H1 (cell line): Measurements from ENCODE around the gene ARHGEF2. TPM values are rescaled to one million over a fixed set of nuclear protein-coding genes. Genes with fewer than 3 reads are reported as not detected.

Experiments
- CTCF ChIA-PET: fragments of 300-600 bp; sonication (Branson Sonifier 250); formaldehyde crosslinking; loops from one replicate; lab custom pipeline; 2021; ENCODE audit not compliant: partially characterized antibody; lab: Charles Lee
- POLR2A ChIA-PET: fragments of 300-600 bp; sonication (Branson Sonifier 250); formaldehyde crosslinking; loops from one replicate; lab custom pipeline; 2021; ENCODE audit warnings: inconsistent platforms; ENCODE audit not compliant: partially characterized antibody; lab: Charles Lee
- DNase-seq, 2 experiments: peaks; one replicate each; pipeline versions ENCODE4 v3.0.0 to v3.0.0-alpha.2; 2010 to 2022; ENCODE audit warnings: low spot score in 2 of 2, low read depth in 1 of 2, mixed read lengths in 1 of 2
- FAIRE-seq: peaks from 2 replicates; lab custom pipeline; 2011; peaks lifted over from hg19 to GRCh38; lab: Jason Lieb, UNC
- H2AFZ ChIP-seq: 2 replicates; pipeline ENCODE4 v1.8.1; 2012; ENCODE audit warnings: low read length, inconsistent platforms
- H2AK5ac ChIP-seq: 2 replicates; pipeline ENCODE4 v1.6.1; 2013; ENCODE audit warnings: low read depth, low read length
- H2BK120ac ChIP-seq: replicated peaks from 2 replicates; pipeline ENCODE3; 2013; ENCODE audit warnings: low read depth, low read length, inconsistent platforms
- H2BK12ac ChIP-seq: 2 replicates; pipeline ENCODE4 v1.6.1; 2013; ENCODE audit warnings: low read depth, low read length
- H2BK15ac ChIP-seq: 2 replicates; pipeline ENCODE4 v1.6.1; 2013; ENCODE audit warnings: low read length
- H2BK20ac ChIP-seq: 2 replicates; pipeline ENCODE4 v1.6.1; 2013; ENCODE audit warnings: low read length
- H2BK5ac ChIP-seq: 2 replicates; pipeline ENCODE4 v1.6.1; 2013; ENCODE audit warnings: low read depth, low read length
- H3K14ac ChIP-seq: 2 replicates; pipeline ENCODE4 v1.6.1; 2013; ENCODE audit warnings: inconsistent platforms; ENCODE audit not compliant: insufficient read length
- H3K18ac ChIP-seq: 2 replicates; pipeline ENCODE4 v1.6.1; 2013; ENCODE audit warnings: low read length; ENCODE audit errors: extremely low read depth
- H3K23ac ChIP-seq: 2 replicates; pipeline ENCODE4 v1.6.1; 2013; ENCODE audit warnings: inconsistent platforms; ENCODE audit not compliant: insufficient read length
- H3K23me2 ChIP-seq: 2 replicates; pipeline ENCODE4 v1.6.1; 2013; ENCODE audit warnings: low read depth, low read length
- H3K27ac ChIP-seq: 2 replicates; pipeline ENCODE4 v1.6.1; 2011; ENCODE audit warnings: low read depth, low read length, inconsistent platforms
- H3K27me3 ChIP-seq, 4 experiments: replicated peaks in 1 of 4; 1 replicate in 1 of 4; 2 replicates in 3 of 4; pipeline versions ENCODE4 v1.6.1 to v1.8.1; 2011 to 2013; ENCODE audit warnings: low read length in 3 of 4, mild to moderate bottlenecking in 3 of 4, inconsistent platforms in 2 of 4, mixed read lengths in 2 of 4, moderate library complexity in 1 of 4; ENCODE audit not compliant: control insufficient read depth in 3 of 4, insufficient read depth in 3 of 4; ENCODE audit errors: extremely low read depth in 1 of 4
- H3K36me3 ChIP-seq, 4 experiments: 2 replicates each; pipeline versions ENCODE4 v1.6.1 to v1.8.1; 2011 to 2013; ENCODE audit warnings: mild to moderate bottlenecking in 4 of 4, low read length in 3 of 4, moderate library complexity in 2 of 4, control low read depth in 1 of 4, inconsistent platforms in 1 of 4; ENCODE audit not compliant: insufficient read depth in 4 of 4, control insufficient read depth in 2 of 4
- H3K4ac ChIP-seq: replicated peaks from 2 replicates; pipeline ENCODE3; 2013; ENCODE audit warnings: low read length, low read depth, mixed read lengths, inconsistent platforms; ENCODE audit not compliant: insufficient read length
- H3K4me1 ChIP-seq, 4 experiments: replicated peaks in 1 of 4; 1 replicate in 1 of 4; 2 replicates in 3 of 4; pipeline versions ENCODE4 v1.6.1 to v1.8.1; 2011 to 2013; ENCODE audit warnings: low read length in 3 of 4, inconsistent platforms in 2 of 4, mixed read lengths in 1 of 4; ENCODE audit not compliant: insufficient read depth in 4 of 4, control insufficient read depth in 3 of 4
- H3K4me2 ChIP-seq, 2 experiments: 2 replicates each; pipeline versions ENCODE4 v1.6.1 to v1.8.1; 2011 to 2013; ENCODE audit warnings: low read depth in 2 of 2, low read length in 2 of 2, control low read depth in 1 of 2, inconsistent platforms in 1 of 2, mild to moderate bottlenecking in 1 of 2; ENCODE audit not compliant: insufficient read depth in 1 of 2
- H3K4me3 ChIP-seq, 4 experiments: fragments of 200-600, 300-600 bp in 1 of 4; sonication (generic), shearing (Covaris generic), sonication (Bioruptor Twin) in 1 of 4; 2 replicates each; pipeline versions ENCODE4 v1.5.1 to v1.8.1; 2011 to 2016; ENCODE audit warnings: low read length in 4 of 4, low read depth in 3 of 4, control low read depth in 2 of 4, inconsistent platforms in 2 of 4, mild to moderate bottlenecking in 2 of 4, mixed read lengths in 1 of 4, moderate library complexity in 1 of 4; ENCODE audit not compliant: insufficient read depth in 2 of 4; ENCODE audit errors: extremely low read depth in 1 of 4
- H3K56ac ChIP-seq: replicated peaks from 2 replicates; pipeline ENCODE3; 2013; ENCODE audit warnings: low read depth, mild to moderate bottlenecking, mixed read lengths, low read length, inconsistent platforms; ENCODE audit not compliant: insufficient read length
- H3K79me1 ChIP-seq: 2 replicates; pipeline ENCODE4 v1.6.1; 2013; ENCODE audit warnings: low read depth, low read length, control low read depth
- H3K79me2 ChIP-seq, 2 experiments: 2 replicates each; pipeline versions ENCODE4 v1.6.1 to v1.8.1; 2012 to 2013; ENCODE audit warnings: low read length in 2 of 2, mild to moderate bottlenecking in 2 of 2, inconsistent platforms in 1 of 2; ENCODE audit not compliant: insufficient read depth in 2 of 2, control insufficient read depth in 1 of 2
- H3K9ac ChIP-seq, 4 experiments: replicated peaks in 1 of 4; 1 replicate in 1 of 4; 2 replicates in 3 of 4; pipeline versions ENCODE4 v1.6.1 to v1.8.1; 2011 to 2013; ENCODE audit warnings: low read depth in 3 of 4, low read length in 3 of 4, control low read depth in 2 of 4, mild to moderate bottlenecking in 2 of 4, moderate library complexity in 2 of 4, inconsistent platforms in 1 of 4; ENCODE audit errors: extremely low read depth in 1 of 4
- H3K9me3 ChIP-seq, 2 experiments: 2 replicates each; pipeline versions ENCODE4 v1.6.1 to v1.8.1; 2012 to 2013; ENCODE audit warnings: mild to moderate bottlenecking in 2 of 2, moderate library complexity in 2 of 2, control low read depth in 1 of 2, inconsistent platforms in 1 of 2, low read depth in 1 of 2, low read length in 1 of 2, mixed read lengths in 1 of 2; ENCODE audit not compliant: insufficient read depth in 2 of 2
- H4K20me1 ChIP-seq, 2 experiments: replicated peaks in 1 of 2; 2 replicates each; pipeline versions ENCODE3 to v1.8.1; 2011 to 2013; ENCODE audit warnings: inconsistent platforms in 2 of 2, low read length in 2 of 2, mild to moderate bottlenecking in 1 of 2; ENCODE audit not compliant: insufficient read depth in 2 of 2, control insufficient read depth in 1 of 2
- H4K5ac ChIP-seq: 2 replicates; pipeline ENCODE4 v1.6.1; 2013; ENCODE audit warnings: low read length, low read depth, mixed read lengths, inconsistent platforms; ENCODE audit not compliant: insufficient read length
- H4K8ac ChIP-seq: 2 replicates; pipeline ENCODE4 v1.8.0; 2013; ENCODE audit warnings: mild to moderate bottlenecking, moderate library complexity, low read length, inconsistent platforms; ENCODE audit not compliant: insufficient read depth; ENCODE audit errors: extremely low read depth
- H4K91ac ChIP-seq: replicated peaks from 2 replicates; pipeline ENCODE3; 2013; ENCODE audit warnings: low read length, mixed read lengths, inconsistent platforms; ENCODE audit not compliant: insufficient read length
- ASH2L ChIP-seq: fragments of 200-600, 300-600 bp; sonication (generic); IDR thresholded peaks from one replicate; pipeline ENCODE4 v1.7.1; 2017; ENCODE audit warnings: low read length
- POLR2A ChIP-seq, 2 experiments: IDR thresholded peaks; 1 replicate in 1 of 2; 2 replicates in 1 of 2; pipeline ENCODE4 v1.6.1; 2011; ENCODE audit warnings: low read depth in 2 of 2, low read length in 2 of 2, mild to moderate bottlenecking in 2 of 2; ENCODE audit errors: control extremely low read depth in 1 of 2
- POLR2AphosphoS5 ChIP-seq: IDR thresholded peaks from 2 replicates; pipeline ENCODE4 v1.6.1; 2011; ENCODE audit warnings: low read depth, low read length
- RBBP5 ChIP-seq: IDR thresholded peaks from 2 replicates; pipeline ENCODE4 v1.7.1; 2012; ENCODE audit warnings: low read depth, mild to moderate bottlenecking, inconsistent platforms, low read length, moderate library complexity, borderline replicate concordance
- SIRT6 ChIP-seq: IDR thresholded peaks from one replicate; pipeline ENCODE4 v1.7.1; 2012; ENCODE audit warnings: low read length, inconsistent platforms
- SUZ12 ChIP-seq: fragments of 200-600 bp; sonication (generic); IDR thresholded peaks from 2 replicates; pipeline ENCODE4 v1.6.1; 2012; ENCODE audit warnings: mild to moderate bottlenecking, inconsistent platforms, low read length, moderate library complexity, mixed read lengths
- TAF1 ChIP-seq: IDR thresholded peaks from 2 replicates; pipeline ENCODE4 v1.6.1; 2011; ENCODE audit warnings: mild to moderate bottlenecking, low read depth, low read length
- WGBS, 2 experiments: shearing (Covaris generic) in 1 of 2; methylation state at CpG; one replicate each; pipeline versions ENCODE4 v1.1.6 to v1.1.7; 2013 to 2015; ENCODE audit warnings: low lambda C conversion rate in 2 of 2, mixed read lengths in 2 of 2, inconsistent platforms in 1 of 2, low coverage in 1 of 2, missing lambda C conversion rate in 1 of 2; ENCODE audit not compliant: insufficient replicate concordance in 2 of 2, insufficient coverage in 1 of 2, insufficient read length in 1 of 2; ENCODE audit errors: extremely low coverage in 1 of 2, missing lambda C conversion rate in 1 of 2; 5-methylcytosine and 5-hydroxymethylcytosine counted together
- polyA plus RNA-seq, 7 experiments: library from polyadenylated mRNA; depleted of rRNA in 3 of 7; stranded (reverse) in 5 of 7; unstranded in 2 of 7; fragments of >200 nt in 5 of 7; fragments of 200-250 nt in 2 of 7; gene quantifications; 1 replicate in 5 of 7; 2 replicates in 1 of 7; 4 replicates in 1 of 7; pipeline versions ENCODE4 v1.2.1 to v1.2.3, GENCODE V29; 2011 to 2013; ENCODE audit warnings: missing spikeins in 2 of 7, mixed read lengths in 2 of 7
- total RNA-seq: library from RNA; stranded (reverse); fragmentation: NEBNext Ultra II Directional; extraction: Animal tissue kit (Norgen Biotek cat#: 25700); gene quantifications from 2 replicates; pipeline ENCODE4 v1.2.1, GENCODE V29; 2021

ARHGEF2 gene
- total and polyA plus RNA-seq, 2 of the 8 experiments (the other 6 are each of a cell fraction or from before 2014, with no cell fraction given) = 42.7 to 80.5 TPM

- H3K9ac ChIP-seq = peak overlapping the region; percentile 85 to 92 (median 87)
- peak overlapping the region; percentile 97; the same call in 1 of the 2 replicates for H2BK5ac ChIP-seq
- H3K4ac ChIP-seq = peak overlapping the region; percentile 91
- peak overlapping the region; percentile 77; the same call in 1 of the 2 replicates for H2BK12ac ChIP-seq
- peak overlapping the region; percentile 79 for H4K91ac ChIP-seq
- no peak overlapping the region for H3K23ac ChIP-seq
- peaks cover 0 to 3% (median 0%) of the 10 kb centered on the region in 4 experiments; a peak in 1 of 8 replicates for H3K36me3 ChIP-seq
- peak overlapping the region; percentile 88 for H3K27ac ChIP-seq
- H3K14ac ChIP-seq = no peak overlapping the region
- H3K4me2 ChIP-seq = peak overlapping the region; percentile 93 to 99
- peaks cover 16% of the 10 kb centered on the region for H3K79me1 ChIP-seq
- peak overlapping the region; percentile 90 for H4K5ac ChIP-seq
- POLR2A ChIA-PET = interaction anchor here (0.6 to 19.2 kb wide), 38 partner anchors 6 to 304 kb away, joined by 3 to 282 read pairs (median 4); partner anchors contain the start of genes ARHGEF2, KHDC4, MEX3A and PMF1
- H3K9me3 ChIP-seq = no peaks in the 10 kb centered on the region
- peak overlapping the region; percentile 1 for H2BK120ac ChIP-seq
- H3K56ac ChIP-seq = peak overlapping the region; percentile 55
- peak overlapping the region; percentile 93; the same call in 1 of the 2 replicates for H4K8ac ChIP-seq
- peak overlapping the region; percentile 77 to 97 (median 90) for H3K4me3 ChIP-seq
- no peaks in the 10 kb centered on the region for H3K27me3 ChIP-seq
- DNase-seq = peak in 1 of 2 experiments; percentile 71
- H3K79me2 ChIP-seq = peaks cover 37 to 50% of the 10 kb centered on the region in 2 experiments
- H3K23me2 ChIP-seq = peaks cover 25% of the 10 kb centered on the region
- H4K20me1 ChIP-seq = peaks cover 13 to 21% of the 10 kb centered on the region in 2 experiments
- CTCF ChIA-PET = interaction anchor here (0.7 to 9.6 kb wide), 25 partner anchors 7 to 249 kb away, joined by 3 to 126 read pairs (median 4); partner anchors contain the start of gene KHDC4
- no peak overlapping the region for H2AFZ ChIP-seq
- TF ChIP-seq SIRT6 = no peak
- TF ChIP-seq POLR2A (IDR thresholded peaks at IDR 0.05; ENCODE audit: control extremely low read depth in 1 of 2, low read depth in 2 of 2, low read length in 2 of 2) = peak in 1 of 2 experiments; percentile 57; a peak in 1 of 3 replicates
- TF ChIP-seq RBBP5 = peak; percentile 65
- TF ChIP-seq POLR2AphosphoS5 = peak; percentile 30; the same call in 1 of the 2 replicates
- TF ChIP-seq ASH2L = no peak
- peak; percentile 7; the same call in 1 of the 2 replicates for TF ChIP-seq SUZ12
- 0 out of 2 replicates have a peak, but pooled peaks have one; percentile 8 for TF ChIP-seq TAF1
- TF ChIP-seq, all 59 proteins: peak for 5
- no peak for FAIRE-seq
- 4% methylated on average over 18 of the region's 52 CpGs; no CpG with 5 or more reads in 1 of the 2 experiments for WGBS, 2 experiments
- Histone ChIP-seq H2AK5ac (peak overlapping the region; percentile 29; the same call in 1 of the 2 replicates), H2BK15ac (0 out of 2 replicates have a peak overlapping the region, but pooled peaks have one; percentile 3), H3K4me1 (peaks cover 30 to 44% (median 30%) of the 10 kb centered on the region in 4 experiments), H2BK20ac (0 out of 2 replicates have a peak overlapping the region, but pooled peaks have one; percentile 48), H3K18ac (peak overlapping the region; percentile 95)
Observed at GRCh38 chr1:155977690-155978324, 540 bp downstream of the ARHGEF2 start.
